DOHH2 (cell line): ENCODE measurements around the gene IRF7.
A peak's percentile ranks its signal among the peaks of the same experiment; 100 is the strongest.
"Not testable (repeated sequence)": the region's sequence is repeated elsewhere in the genome, so short reads cannot be mapped to it uniquely, and the experiment has no call there.

ENCODE experiments used
- H3F3A ChIP-seq: fragments of 200-600 bp; sonication (generic), shearing (Covaris generic); 2 replicates; pipeline ENCODE4 v1.6.0; 2016; ENCODE audit warnings: antibody characterized with exemption, mild to moderate bottlenecking; ENCODE audit not compliant: control insufficient read depth, insufficient read depth
- H3K27ac ChIP-seq: fragments of 200-600 bp; sonication (generic); 2 replicates; pipeline ENCODE4 v1.5.1; 2014; ENCODE audit warnings: low read depth, mild to moderate bottlenecking, low read length, moderate library complexity
- H3K27me3 ChIP-seq: fragments of 200-600 bp; sonication (generic); 2 replicates; pipeline ENCODE4 v1.6.1; 2014; ENCODE audit warnings: mild to moderate bottlenecking, low read length, mixed read lengths; ENCODE audit not compliant: control insufficient read depth
- H3K36me3 ChIP-seq: fragments of 200-600 bp; sonication (generic); 2 replicates; pipeline ENCODE4 v1.6.1; 2014; ENCODE audit warnings: mild to moderate bottlenecking, low read length, moderate library complexity, mixed read lengths; ENCODE audit not compliant: control insufficient read depth
- H3K4me1 ChIP-seq: fragments of 200-600 bp; sonication (generic); 2 replicates; pipeline ENCODE4 v1.6.1; 2014; ENCODE audit warnings: mild to moderate bottlenecking, low read length, mixed read lengths; ENCODE audit not compliant: control insufficient read depth
- H3K4me2 ChIP-seq: fragments of 200-600 bp; sonication (generic); 2 replicates; pipeline ENCODE4 v1.6.0; 2014; ENCODE audit warnings: mild to moderate bottlenecking, low read length, moderate library complexity
- H3K4me3 ChIP-seq: fragments of 200-600 bp; sonication (generic); 2 replicates; pipeline ENCODE4 v1.5.1; 2014; ENCODE audit warnings: mild to moderate bottlenecking, low read length, mixed read lengths
- H3K79me2 ChIP-seq: fragments of 200-600 bp; sonication (generic); 2 replicates; pipeline ENCODE4 v1.6.1; 2014; ENCODE audit warnings: mild to moderate bottlenecking, low read length, mixed read lengths; ENCODE audit not compliant: control insufficient read depth
- H3K9me2 ChIP-seq: fragments of 200-600 bp; sonication (generic); replicated peaks from 2 replicates; pipeline ENCODE4 v1.6.1; 2014; ENCODE audit warnings: mild to moderate bottlenecking, low read length, mixed read lengths; ENCODE audit not compliant: control insufficient read depth
- H3K9me3 ChIP-seq: fragments of 200-600 bp; sonication (generic); 2 replicates; pipeline ENCODE4 v1.6.1; 2014; ENCODE audit warnings: antibody characterized with exemption, low read length, mixed read lengths; ENCODE audit not compliant: control insufficient read depth, insufficient read depth
- H4K20me1 ChIP-seq: fragments of 200-600 bp; sonication (generic); 2 replicates; pipeline ENCODE4 v1.6.0; 2014; ENCODE audit warnings: low read depth, mild to moderate bottlenecking, antibody characterized with exemption, low read length, moderate library complexity; ENCODE audit not compliant: control insufficient read depth, insufficient read depth
- CTCF ChIP-seq: fragments of 200-600 bp; sonication (generic); IDR thresholded peaks from one replicate; pipeline ENCODE4 v1.5.1; 2014; ENCODE audit warnings: antibody characterized with exemption, mild to moderate bottlenecking, low read depth, low read length; ENCODE audit not compliant: poor library complexity, severe bottlenecking
- EZH2phosphoT487 ChIP-seq: fragments of 200-600 bp; sonication (generic); IDR thresholded peaks from 2 replicates; pipeline ENCODE4 v1.6.1; 2017; ENCODE audit warnings: borderline replicate concordance, mild to moderate bottlenecking, antibody characterized with exemption, low read length, moderate library complexity, mixed read lengths

Gene IRF7

GRCh38 chr11:574632-575312, 41.0 kb downstream of the IRF7 start:
- Histone ChIP-seq H3K27me3 (peaks cover 8% of the 10 kb centered on the region), H3K27ac (no peak overlapping the region), H3K79me2 (peaks cover 36% of the 10 kb centered on the region), H3K9me3 (no peaks in the 10 kb centered on the region), H4K20me1 (peaks cover 18% of the 10 kb centered on the region), H3K9me2 (no peaks in the 10 kb centered on the region), H3K4me1 (peaks cover 32% of the 10 kb centered on the region), H3K4me2 (peak overlapping the region; percentile 97), H3K36me3 (peaks cover 25% of the 10 kb centered on the region), H3K4me3 (peak overlapping the region; percentile 78), H3F3A (no peaks in the 10 kb centered on the region)
- no peak for TF ChIP-seq CTCF

- peaks cover 13% of the 10 kb centered on the region for H4K20me1 ChIP-seq
- H3K4me1 ChIP-seq = peaks cover 39% of the 10 kb centered on the region
- H3K27ac ChIP-seq, H3F3A ChIP-seq, H3K9me3 ChIP-seq, H3K4me3 ChIP-seq, H3K9me2 ChIP-seq, H3K4me2 ChIP-seq: not testable (repeated sequence)
- H3K79me2 ChIP-seq = peaks cover 30% of the 10 kb centered on the region
- peaks cover 10% of the 10 kb centered on the region for H3K27me3 ChIP-seq
- H3K36me3 ChIP-seq = peaks cover 20% of the 10 kb centered on the region
Measured at GRCh38 chr11:574031-574570, 41.6 kb downstream of the IRF7 start.

- no peak overlapping the region for H3K4me3 ChIP-seq
- H3K27me3 ChIP-seq = peaks cover 10% of the 10 kb centered on the region
- peaks cover 35% of the 10 kb centered on the region for H3K4me1 ChIP-seq
- H3K4me2 ChIP-seq = no peak overlapping the region
- H3F3A ChIP-seq = no peaks in the 10 kb centered on the region
- H3K27ac ChIP-seq = no peak overlapping the region
- peaks cover 11% of the 10 kb centered on the region for H4K20me1 ChIP-seq
- H3K79me2 ChIP-seq = peaks cover 21% of the 10 kb centered on the region
- H3K9me3 ChIP-seq = no peaks in the 10 kb centered on the region
- TF ChIP-seq EZH2phosphoT487 = no peak
- no peak for TF ChIP-seq CTCF
- H3K9me2 ChIP-seq = no peaks in the 10 kb centered on the region
- H3K36me3 ChIP-seq = peaks cover 15% of the 10 kb centered on the region
Measured at GRCh38 chr11:573146-573759, 42.5 kb downstream of the IRF7 start.

GRCh38 chr11:571802-572185, 44.0 kb downstream of the IRF7 start:
- Histone ChIP-seq H3K4me1 (peaks cover 35% of the 10 kb centered on the region), H3K4me2 (no peak overlapping the region), H3K27me3 (peaks cover 10% of the 10 kb centered on the region), H3K27ac (no peak overlapping the region), H3K4me3 (no peak overlapping the region), H3K79me2 (peaks cover 17% of the 10 kb centered on the region), H3K36me3 (peaks cover 12% of the 10 kb centered on the region), H4K20me1 (no peaks in the 10 kb centered on the region; the same call in 1 of the 2 replicates), H3K9me3 (no peaks in the 10 kb centered on the region), H3F3A (no peaks in the 10 kb centered on the region), H3K9me2 (no peaks in the 10 kb centered on the region)
- TF ChIP-seq CTCF = no peak
- no peak for TF ChIP-seq EZH2phosphoT487
